Measurements from ENCODE around the gene SASH3. TPM values are rescaled to one million over a fixed set of nuclear protein-coding genes. Genes with fewer than 3 reads are reported as not detected.

SASH3 gene
- total RNA-seq, 1 donor from 2014 or later: 8.6 TPM

- intact Hi-C loops (cut with DNase I): no loop called here
- DNase-seq (ENCODE audit: low spot score) (no peak), ATAC-seq (no peak)
Measured at GRCh38 chrX:129779086-129779672, 570 bp upstream of the SASH3 start.

- DNase-seq (ENCODE audit: low spot score) (no peak), ATAC-seq (no peak)
- intact Hi-C loops (cut with DNase I): no loop called here
Measured at GRCh38 chrX:129780441-129781105, 824 bp downstream of the SASH3 start.

DNA sequence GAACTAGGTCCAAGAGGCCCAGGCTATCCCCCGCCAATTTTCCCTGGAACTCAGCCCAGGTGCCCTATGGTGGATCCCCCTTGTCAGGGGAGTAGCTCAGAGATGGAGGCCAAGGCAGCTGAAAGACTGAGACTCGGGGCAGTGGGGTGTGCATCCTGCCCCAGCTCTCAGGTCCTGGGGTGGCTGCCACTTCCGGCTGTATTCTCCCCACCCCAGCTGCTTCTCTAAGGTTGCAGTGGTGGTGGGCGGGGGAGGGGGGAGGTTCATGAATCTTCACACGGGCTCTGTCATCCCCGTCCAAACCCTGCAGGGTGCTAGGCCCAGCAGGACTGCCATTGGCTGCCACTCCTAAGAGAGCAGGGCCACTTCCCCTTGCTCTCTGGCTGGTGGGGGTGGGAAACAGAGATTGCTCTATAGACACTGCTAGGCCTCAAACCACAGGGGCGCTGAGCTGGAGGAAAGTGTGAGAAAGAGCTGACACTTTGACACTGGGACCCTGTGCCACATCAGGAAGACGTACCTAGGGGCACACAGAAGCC lies 1.5 kb downstream of the SASH3 start:
- intact Hi-C loops (cut with DNase I): no loop called here
- no peak for DNase-seq (ENCODE audit: low spot score)
- ATAC-seq: peak; percentile 57

- intact Hi-C loops (cut with DNase I): no loop called here
- DNase-seq (ENCODE audit: low spot score): no peak
- ATAC-seq: no peak
Measured at GRCh38 chrX:129781680-129782495, 2.1 kb downstream of the SASH3 start.

GRCh38 chrX:129782706-129783105 lies 3.0 kb downstream of the SASH3 start:
- DNase-seq (ENCODE audit: low spot score): no peak
- intact Hi-C loops (cut with DNase I): no loop called here
- no peak for ATAC-seq

DNA sequence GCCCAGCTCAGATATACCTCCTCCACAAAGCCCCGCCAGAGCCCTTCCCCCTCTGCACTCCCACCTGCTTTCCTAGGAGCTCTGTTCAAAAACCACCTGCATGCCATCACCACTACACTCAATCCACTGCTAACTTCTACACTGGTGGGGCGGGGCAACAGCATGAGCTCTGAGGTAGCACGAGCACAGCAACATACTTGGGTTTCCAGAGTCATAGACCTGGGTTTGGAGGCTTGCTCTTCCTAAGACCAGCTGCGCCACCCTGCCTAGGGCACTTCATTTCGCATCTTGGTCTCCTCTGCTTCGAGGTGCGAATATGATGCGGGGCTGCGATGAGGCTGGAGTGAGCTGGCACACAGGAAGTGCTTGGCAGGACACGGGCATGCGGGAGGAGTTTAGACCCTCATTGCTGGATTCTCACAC lies 3.6 kb downstream of the SASH3 start:
- ATAC-seq: no peak
- intact Hi-C loops (cut with DNase I): no loop called here
- DNase-seq (ENCODE audit: low spot score): no peak

DNA sequence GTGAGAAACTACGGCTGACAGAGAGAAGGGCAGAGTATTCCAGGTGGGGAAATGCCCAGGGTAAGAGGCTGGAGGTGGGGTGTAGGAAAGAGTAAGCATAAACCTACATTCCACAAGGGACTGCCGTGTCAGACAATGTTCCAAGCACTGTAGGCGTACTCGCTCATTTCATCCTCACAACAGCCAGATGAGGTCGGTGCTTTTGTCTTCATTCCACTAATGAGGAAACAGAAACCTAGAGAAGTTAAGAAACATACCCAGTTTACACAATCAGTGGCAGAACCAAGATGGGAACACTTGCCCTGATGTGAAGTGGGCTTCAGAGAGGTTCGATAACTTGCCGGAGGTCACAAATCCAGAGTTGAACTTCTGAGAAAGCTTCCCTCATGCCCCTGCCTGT lies 4.6 kb downstream of the SASH3 start:
- no peak for ATAC-seq
- peak; percentile 8 for DNase-seq (ENCODE audit: low spot score)
- intact Hi-C loops (cut with DNase I): no loop called here

DNA sequence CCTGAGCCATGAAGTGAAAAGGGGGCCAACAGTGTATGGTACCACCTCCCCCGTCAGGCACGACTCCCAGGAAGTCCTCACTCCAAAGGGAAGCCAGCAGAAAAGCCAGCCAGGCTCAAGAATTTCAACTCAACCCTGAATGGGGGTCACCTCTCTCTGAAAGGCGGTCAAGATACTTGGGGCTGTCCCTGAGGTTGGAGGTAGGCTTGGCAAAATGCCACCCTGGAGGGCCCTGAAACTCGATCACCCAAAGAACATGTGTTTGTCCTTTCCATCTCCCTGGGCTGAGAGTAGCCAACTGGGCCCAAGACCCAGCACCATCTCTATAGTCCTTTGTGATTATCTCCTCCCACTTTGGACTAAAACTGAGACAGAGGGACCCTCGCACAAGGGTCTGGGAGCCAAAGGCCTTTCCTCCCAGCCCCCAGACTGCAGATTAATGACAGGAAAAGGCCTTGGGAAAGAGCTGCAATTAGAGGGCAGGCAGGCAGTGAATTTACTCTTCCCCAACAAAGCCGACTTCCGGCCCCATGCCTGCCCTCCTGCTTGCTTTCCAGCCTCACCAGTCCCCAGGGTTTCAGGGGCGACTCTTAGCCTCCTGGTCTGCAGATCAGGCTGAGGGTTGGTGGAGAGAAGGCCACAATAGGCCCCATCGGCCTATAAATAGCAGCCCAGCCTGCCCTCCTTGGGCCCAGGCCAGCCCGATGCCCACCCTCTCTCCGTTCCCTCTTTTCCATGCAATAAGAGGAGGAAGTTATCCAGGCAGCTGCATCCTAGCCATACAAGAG lies 5.6 kb downstream of the SASH3 start:
- DNase-seq (ENCODE audit: low spot score) (peak; percentile 42), ATAC-seq (no peak)
- intact Hi-C loops (cut with DNase I): no loop called here

DNA sequence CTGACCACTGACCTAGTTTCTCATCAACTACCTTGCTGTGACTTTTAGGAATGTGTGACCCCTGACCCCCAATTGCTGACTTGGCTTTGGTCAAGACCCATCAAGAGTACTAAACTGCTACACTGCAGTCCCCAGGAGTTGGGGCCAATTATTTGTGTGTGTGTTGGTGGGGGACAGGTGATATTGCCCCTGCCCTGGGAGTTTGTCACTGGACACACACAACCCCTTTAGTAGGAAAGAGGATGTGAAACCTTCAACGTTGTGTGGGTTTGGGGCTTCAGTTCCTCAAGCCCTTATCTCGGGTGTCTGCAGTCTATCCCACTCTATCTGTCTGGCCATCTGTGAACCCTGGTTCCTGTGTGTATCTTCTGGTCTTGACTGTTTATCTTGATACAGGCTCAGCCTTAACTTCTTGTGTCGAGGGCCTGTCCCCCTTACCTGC lies 6.5 kb downstream of the SASH3 start:
- intact Hi-C loops (cut with DNase I): no loop called here
- DNase-seq (ENCODE audit: low spot score) (peak; percentile 36), ATAC-seq (no peak)

GRCh38 chrX:129787336-129788055 lies 7.7 kb downstream of the SASH3 start:
- ATAC-seq (no peak), DNase-seq (ENCODE audit: low spot score) (peak; percentile 8)
- intact Hi-C loops (cut with DNase I): no loop called here

DNA sequence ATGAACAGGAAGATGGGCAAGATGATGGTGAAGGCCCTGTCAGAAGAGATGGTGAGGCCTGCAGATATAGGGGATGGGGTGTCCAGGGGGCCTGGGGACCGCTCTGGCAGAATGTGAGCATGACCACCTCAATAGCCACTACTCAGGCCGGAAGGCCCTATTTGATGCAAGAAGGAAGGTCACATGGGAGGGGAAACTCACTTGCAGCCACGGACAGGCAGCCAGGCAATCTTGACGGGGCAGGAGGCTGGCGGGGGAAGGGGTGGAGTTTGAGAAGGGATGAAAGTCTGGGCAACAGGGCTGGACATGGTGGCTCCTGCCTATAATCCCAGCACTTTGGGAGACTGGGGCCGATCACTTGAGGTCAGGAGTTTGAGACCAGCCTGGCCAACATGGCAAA lies 8.8 kb downstream of the SASH3 start:
- intact Hi-C loops (cut with DNase I): no loop called here
- no peak for ATAC-seq
- peak; percentile 37 for DNase-seq (ENCODE audit: low spot score)

DNA sequence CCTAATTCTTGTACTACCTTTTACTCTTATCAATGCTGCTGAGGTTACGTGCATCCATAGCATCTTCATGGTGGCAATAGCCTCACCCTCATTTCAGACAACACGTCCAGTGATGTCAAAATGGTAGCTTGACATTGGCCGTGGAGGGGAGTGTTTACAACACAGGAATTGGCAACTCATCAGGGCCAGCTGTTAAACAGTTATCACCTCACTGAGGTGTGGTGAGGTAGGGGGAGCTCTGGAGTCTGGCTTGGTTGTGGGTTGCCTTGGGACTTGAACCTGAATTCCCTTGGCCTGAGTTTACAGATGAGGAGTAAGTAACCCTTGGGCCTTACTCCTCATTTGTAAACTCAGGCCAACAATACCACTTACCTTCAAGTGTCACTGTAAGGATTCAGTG lies 10.4 kb downstream of the SASH3 start:
- DNase-seq (ENCODE audit: low spot score): no peak
- intact Hi-C loops (cut with DNase I): no loop called here
- ATAC-seq: no peak

GRCh38 chrX:129790808-129791207 lies 11.1 kb downstream of the SASH3 start:
- intact Hi-C loops (cut with DNase I): no loop called here
- ATAC-seq (no peak), DNase-seq (ENCODE audit: low spot score) (peak; percentile 32)

DNA sequence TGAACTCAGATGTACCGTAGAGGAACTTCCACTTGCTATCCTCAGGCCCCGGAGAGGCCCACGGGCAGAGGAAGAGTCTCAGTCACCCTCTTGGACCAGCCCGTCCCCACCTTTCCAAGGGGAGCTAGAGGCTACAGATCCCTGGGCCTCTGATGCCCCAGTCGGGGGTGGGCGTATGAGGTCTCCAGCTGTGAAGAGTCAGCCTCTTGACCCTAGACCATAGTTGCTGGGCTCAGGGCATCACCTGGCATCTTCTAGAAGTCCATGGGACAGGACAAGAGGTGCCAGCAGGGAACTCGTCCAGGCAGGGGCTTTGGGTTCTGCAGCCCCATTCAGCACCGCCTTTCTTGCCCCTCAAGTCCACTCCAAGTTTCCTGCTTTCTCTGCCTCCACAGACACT lies 11.6 kb downstream of the SASH3 start:
- ATAC-seq (no peak), DNase-seq (ENCODE audit: low spot score) (peak; percentile 25)
- intact Hi-C loops (cut with DNase I): no loop called here

GRCh38 chrX:129791961-129792570 lies 12.3 kb downstream of the SASH3 start:
- ATAC-seq (no peak), DNase-seq (ENCODE audit: low spot score) (peak; percentile 42)
- intact Hi-C loops (cut with DNase I): no loop called here

GRCh38 chrX:129792586-129793291 lies 13.0 kb downstream of the SASH3 start:
- ATAC-seq (peak; percentile 8), DNase-seq (ENCODE audit: low spot score) (peak; percentile 35)
- intact Hi-C loops (cut with DNase I): no loop called here

GRCh38 chrX:129793604-129794191 lies 13.9 kb downstream of the SASH3 start:
- ATAC-seq (no peak), DNase-seq (ENCODE audit: low spot score) (peak; percentile 52)
- intact Hi-C loops (cut with DNase I): loop anchor here (1.0 kb wide), 1 partner anchor 49 kb away; no protein-coding TSS in a partner anchor
